ENCODE measurements around the gene RPL29.

RPL29 gene

DNA sequence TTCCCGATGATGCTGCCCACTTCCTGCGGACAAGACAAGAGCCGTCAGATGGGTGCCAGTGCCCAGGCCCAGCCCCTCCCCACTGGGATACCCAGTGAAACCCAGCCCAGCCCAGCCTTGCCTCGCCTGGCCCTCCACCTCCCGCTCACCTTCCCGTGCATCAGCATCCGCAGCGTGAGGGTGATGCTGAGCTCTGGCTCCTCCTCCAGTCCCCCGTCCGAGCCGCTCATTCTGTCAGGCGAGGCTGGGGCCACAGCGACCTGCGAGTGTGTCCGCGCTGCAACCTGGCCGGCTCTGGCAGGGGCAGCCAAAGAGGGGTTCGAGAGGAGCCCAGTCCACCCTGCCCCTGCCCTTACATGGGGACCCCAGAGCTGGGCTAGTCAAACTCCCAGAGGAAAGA, 34.7 kb downstream of the RPL29 start:
- TF ChIP-seq CTCF (IDR thresholded peaks at IDR 0.05; ENCODE audit: borderline replicate concordance, control extremely low read depth, extremely low read depth, insufficient read depth, missing control alignments), result no peak
- in situ Hi-C loops (cut with MboI; ENCODE audit: low sequenced_read_pairs, unreplicated experiment), result no loop called here
- no peak for DNase-seq (ENCODE audit: low spot score)

DNA sequence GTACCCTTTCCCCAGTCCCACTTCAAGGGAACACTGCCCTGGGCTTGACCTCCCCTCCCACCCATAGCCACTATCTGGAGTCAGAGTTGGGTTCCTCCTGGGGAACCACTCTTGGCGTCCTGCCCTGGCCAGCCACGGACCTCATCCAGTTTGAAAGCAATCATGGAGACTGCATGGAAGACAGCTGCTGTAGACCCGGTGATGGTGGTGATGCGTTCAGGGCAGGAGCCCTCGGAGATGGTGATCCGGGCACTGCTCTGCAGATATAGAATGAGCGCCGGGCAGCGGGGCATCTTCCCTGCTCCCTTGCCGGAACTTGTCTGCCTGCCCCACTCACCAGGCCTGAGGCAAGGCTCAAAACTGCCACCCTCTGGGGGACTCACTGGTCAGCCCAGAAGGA, 35.3 kb downstream of the RPL29 start:
- no peak for TF ChIP-seq CTCF (IDR thresholded peaks at IDR 0.05; ENCODE audit: borderline replicate concordance, control extremely low read depth, extremely low read depth, insufficient read depth, missing control alignments)
- in situ Hi-C loops (cut with MboI; ENCODE audit: low sequenced_read_pairs, unreplicated experiment), result no loop called here
- no peak for DNase-seq (ENCODE audit: low spot score)

DNA sequence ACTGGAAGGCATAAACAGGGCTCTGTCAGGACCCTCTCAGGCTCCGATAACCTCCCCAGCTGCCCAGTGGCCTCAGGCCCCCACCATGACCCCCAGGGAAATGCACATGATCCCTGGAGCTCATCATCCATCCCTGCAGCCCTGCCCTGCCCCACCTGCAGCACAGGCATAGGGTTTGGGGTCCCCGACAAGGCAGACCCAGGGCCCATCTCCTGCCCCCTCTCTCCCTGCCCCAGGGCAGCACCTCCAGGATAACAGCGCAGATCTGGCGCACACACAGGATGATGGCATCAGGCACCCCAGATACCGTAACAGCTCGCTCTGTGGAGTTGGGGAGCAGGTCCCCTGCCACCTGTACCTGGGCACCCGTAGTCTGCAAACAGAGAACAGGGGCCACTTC, 36.0 kb downstream of the RPL29 start:
- in situ Hi-C loops (cut with MboI; ENCODE audit: low sequenced_read_pairs, unreplicated experiment), result no loop called here
- TF ChIP-seq CTCF (IDR thresholded peaks at IDR 0.05; ENCODE audit: borderline replicate concordance, control extremely low read depth, extremely low read depth, insufficient read depth, missing control alignments), result no peak

GRCh38 chr3:51958603-51959521, 36.8 kb downstream of the RPL29 start:
- DNase-seq (ENCODE audit: low spot score), result no peak
- no peak for TF ChIP-seq CTCF (IDR thresholded peaks at IDR 0.05; ENCODE audit: borderline replicate concordance, control extremely low read depth, extremely low read depth, insufficient read depth, missing control alignments)
- in situ Hi-C loops (cut with MboI; ENCODE audit: low sequenced_read_pairs, unreplicated experiment), result no loop called here

More for the DNA sequence above, 36.0 kb downstream of the RPL29 start:
- no peak for DNase-seq (ENCODE audit: low spot score)

DNA sequence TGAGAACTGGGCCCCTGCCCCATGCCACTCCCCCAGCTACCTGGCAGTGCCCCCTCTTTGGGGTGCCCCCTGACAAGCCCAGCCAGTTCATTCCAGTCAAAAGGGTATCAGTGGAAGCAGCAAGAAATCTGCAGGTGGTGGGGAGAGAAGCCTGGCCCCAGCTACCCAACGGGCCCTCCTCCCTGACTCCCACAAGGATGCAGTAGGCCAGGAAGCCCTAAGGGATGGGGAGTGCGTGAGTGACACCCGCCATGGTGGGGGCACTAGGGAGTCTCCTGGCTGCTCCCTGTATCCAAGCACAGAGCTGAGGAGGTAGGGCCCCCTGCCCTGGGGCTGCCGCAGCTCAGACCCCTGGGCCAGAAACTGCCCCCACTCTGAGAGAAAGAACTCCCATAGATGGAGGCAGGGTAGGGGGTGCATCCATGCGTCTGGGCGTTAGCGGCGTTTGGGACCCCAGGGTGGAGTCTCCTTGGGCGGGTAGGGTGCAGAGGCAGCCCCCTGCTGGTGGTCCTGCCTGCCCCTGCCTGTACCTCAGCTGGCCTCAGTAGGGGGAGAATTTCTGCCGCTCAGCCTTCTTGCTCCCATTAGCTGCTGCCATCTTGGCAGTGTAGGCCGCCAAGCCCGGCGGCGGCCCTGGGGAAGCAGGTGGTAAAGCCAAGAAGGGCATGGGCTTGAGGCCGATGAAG, 38.0 kb downstream of the RPL29 start:
- in situ Hi-C loops (cut with MboI; ENCODE audit: low sequenced_read_pairs, unreplicated experiment), result no loop called here
- no peak for TF ChIP-seq CTCF (IDR thresholded peaks at IDR 0.05; ENCODE audit: borderline replicate concordance, control extremely low read depth, extremely low read depth, insufficient read depth, missing control alignments)

GRCh38 chr3:51955893-51956770, 39.6 kb downstream of the RPL29 start:
- in situ Hi-C loops (cut with MboI; ENCODE audit: low sequenced_read_pairs, unreplicated experiment), result no loop called here
- peak; percentile 58 for DNase-seq (ENCODE audit: low spot score)
- no peak for TF ChIP-seq CTCF (IDR thresholded peaks at IDR 0.05; ENCODE audit: borderline replicate concordance, control extremely low read depth, extremely low read depth, insufficient read depth, missing control alignments)

More for the DNA sequence above, 38.0 kb downstream of the RPL29 start:
- DNase-seq (ENCODE audit: low spot score), result no peak

All from GM13976 (cell line).